ENCODE results near the gene G6PC1.

G6PC1 gene

GRCh38 chr17:42857389-42857788 is 43.2 kb upstream of the G6PC1 start:
- Histone ChIP-seq H3K4me3 (replicated peaks; ENCODE audit: insufficient read depth, low read length) (no peak overlapping the region), H3K27me3 (ENCODE audit: insufficient read depth, poor library complexity, severe bottlenecking) (no peaks in the 10 kb centered on the region), H3K27ac (replicated peaks) (no peak overlapping the region)
- DNase-seq (ENCODE audit: low read depth in 1 of 2, low spot score in 1 of 2) = no peak
- TF ChIP-seq REST (IDR thresholded peaks at IDR 0.05; ENCODE audit: insufficient replicate concordance, low read depth) = no peak

- Histone ChIP-seq H3K27ac (replicated peaks) (no peak overlapping the region), H3K27me3 (ENCODE audit: insufficient read depth, poor library complexity, severe bottlenecking) (no peaks in the 10 kb centered on the region), H3K4me3 (replicated peaks; ENCODE audit: insufficient read depth, low read length) (no peak overlapping the region)
- TF ChIP-seq GABPA (IDR thresholded peaks at IDR 0.05; ENCODE audit: low read depth) (no peak), POLR2AphosphoS5 (IDR thresholded peaks at IDR 0.05; ENCODE audit: low read depth) (no peak), SPI1 (IDR thresholded peaks at IDR 0.05; ENCODE audit: borderline replicate concordance, low read depth) (no peak), REST (IDR thresholded peaks at IDR 0.05; ENCODE audit: insufficient replicate concordance, low read depth) (no peak), CTCF (IDR thresholded peaks at IDR 0.05; ENCODE audit: insufficient read depth, low read length) (no peak)
- DNase-seq (ENCODE audit: low read depth in 1 of 2, low spot score in 1 of 2) = no peak
Observed at GRCh38 chr17:42865638-42866094, 34.9 kb upstream of the G6PC1 start.

- Histone ChIP-seq H3K27me3 (ENCODE audit: insufficient read depth, poor library complexity, severe bottlenecking) (no peaks in the 10 kb centered on the region), H3K27ac (replicated peaks) (no peak overlapping the region), H3K4me3 (replicated peaks; ENCODE audit: insufficient read depth, low read length) (no peak overlapping the region)
- no peak for DNase-seq (ENCODE audit: low read depth in 1 of 2, low spot score in 1 of 2)
- no peak for TF ChIP-seq REST (IDR thresholded peaks at IDR 0.05; ENCODE audit: insufficient replicate concordance, low read depth)
- TF ChIP-seq GABPA (IDR thresholded peaks at IDR 0.05; ENCODE audit: low read depth) = no peak
- TF ChIP-seq SPI1 (IDR thresholded peaks at IDR 0.05; ENCODE audit: borderline replicate concordance, low read depth) = no peak
- no peak for TF ChIP-seq CTCF (IDR thresholded peaks at IDR 0.05; ENCODE audit: insufficient read depth, low read length)
- TF ChIP-seq POLR2AphosphoS5 (IDR thresholded peaks at IDR 0.05; ENCODE audit: low read depth) = no peak
Observed at GRCh38 chr17:42866216-42866615, 34.4 kb upstream of the G6PC1 start.

Measured in HL-60 (cell line).